HFFc6 (cell line): ENCODE data around the gene EPN2. TPM values are rescaled to one million over a fixed set of nuclear protein-coding genes. Genes with fewer than 3 reads are reported as not detected.
"Not testable (repeated sequence)": the region's sequence is repeated elsewhere in the genome, so short reads cannot be mapped to it uniquely, and the experiment has no call there.

Experiments used
- DNase-seq: peaks from one replicate; pipeline ENCODE4 v3.0.0-alpha.2; 2018
- H3K27ac Mint-ChIP-seq: 2 replicates; pipeline ENCODE4 v1.8.0; 2020; ENCODE audit warnings: mild to moderate bottlenecking, mixed read lengths
- H3K27me3 Mint-ChIP-seq: 2 replicates; pipeline ENCODE4 v1.8.0; 2021; ENCODE audit warnings: mild to moderate bottlenecking, moderate library complexity, mixed read lengths; ENCODE audit not compliant: insufficient read depth
- H3K36me3 Mint-ChIP-seq: 2 replicates; pipeline ENCODE4 v1.8.0; 2021; ENCODE audit warnings: low read depth, mixed read lengths
- H3K4me1 Mint-ChIP-seq: 2 replicates; pipeline ENCODE4 v1.8.0; 2020; ENCODE audit warnings: low read depth, mixed read lengths
- H3K4me3 Mint-ChIP-seq: 2 replicates; pipeline ENCODE4 v1.8.0; 2020; ENCODE audit warnings: mild to moderate bottlenecking, moderate library complexity, mixed read lengths
- H3K9me3 Mint-ChIP-seq: 2 replicates; pipeline ENCODE4 v1.8.0; 2020; ENCODE audit warnings: mild to moderate bottlenecking, mixed read lengths
- CTCF ChIP-seq: fragments of 200-600 bp; sonication (generic); IDR thresholded peaks from 2 replicates; pipeline ENCODE4 v1.5.0; 2021; ENCODE audit warnings: antibody characterized with exemption, mild to moderate bottlenecking
- total RNA-seq, 6 experiments: library from RNA; stranded (reverse); fragmentation: NEBNext Ultra II Directional; extraction: Animal tissue kit (Norgen Biotek cat#: 25700); gene quantifications; 2 replicates in 1 of 6; 3 replicates in 5 of 6; pipeline ENCODE4 v1.2.3, GENCODE V29; 2021

EPN2 gene
- total RNA-seq, 6 experiments from 2014 or later: 40.1 to 47.4 (median 42.7) TPM

GRCh38 chr17:19271780-19272357, 34.7 kb downstream of the EPN2 start:
- Mint-ChIP-seq H3K4me1 (peaks cover 55% of the 10 kb centered on the region), H3K36me3 (peaks cover 3% of the 10 kb centered on the region; the same call in 1 of the 2 replicates), H3K27me3 (no peaks in the 10 kb centered on the region), H3K27ac (peak overlapping the region; percentile 31; the same call in 1 of the 2 replicates), H3K9me3 (no peaks in the 10 kb centered on the region), H3K4me3 (no peak overlapping the region)
- TF ChIP-seq CTCF: no peak
- peak; percentile 20 for DNase-seq

DNA sequence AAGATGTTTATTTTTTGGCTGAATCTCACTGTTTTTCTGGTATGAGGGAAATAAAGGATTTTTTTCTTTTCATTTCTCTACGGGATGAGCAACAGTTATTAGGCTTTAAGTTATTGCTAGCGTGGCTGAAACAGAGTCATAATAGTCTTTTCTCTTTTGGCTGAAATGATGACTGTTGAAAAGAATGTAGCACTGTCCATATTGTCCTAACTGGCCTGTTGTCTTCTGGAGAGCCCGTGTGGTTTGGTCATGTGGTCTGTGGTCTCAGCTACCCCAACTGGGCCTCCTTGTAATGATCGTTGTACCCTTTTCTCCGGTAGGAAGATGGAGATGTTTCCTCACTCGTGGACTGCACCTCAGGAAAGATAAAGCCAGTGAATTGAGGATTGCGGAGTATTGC, 36.6 kb downstream of the EPN2 start:
- Mint-ChIP-seq H3K9me3 (no peaks in the 10 kb centered on the region), H3K27me3 (no peaks in the 10 kb centered on the region), H3K36me3 (peaks cover 10% of the 10 kb centered on the region; the same call in 1 of the 2 replicates), H3K27ac (peak overlapping the region; percentile 25), H3K4me1 (peaks cover 51% of the 10 kb centered on the region), H3K4me3 (no peak overlapping the region)
- DNase-seq: no peak
- TF ChIP-seq CTCF: no peak

GRCh38 chr17:19274893-19275292, 37.7 kb downstream of the EPN2 start:
- Mint-ChIP-seq H3K27me3 (no peaks in the 10 kb centered on the region), H3K4me3 (no peak overlapping the region), H3K4me1 (peaks cover 44% of the 10 kb centered on the region), H3K36me3 (peaks cover 10% of the 10 kb centered on the region; the same call in 1 of the 2 replicates), H3K9me3 (no peaks in the 10 kb centered on the region), H3K27ac (no peak overlapping the region)
- TF ChIP-seq CTCF: no peak
- no peak for DNase-seq

DNA sequence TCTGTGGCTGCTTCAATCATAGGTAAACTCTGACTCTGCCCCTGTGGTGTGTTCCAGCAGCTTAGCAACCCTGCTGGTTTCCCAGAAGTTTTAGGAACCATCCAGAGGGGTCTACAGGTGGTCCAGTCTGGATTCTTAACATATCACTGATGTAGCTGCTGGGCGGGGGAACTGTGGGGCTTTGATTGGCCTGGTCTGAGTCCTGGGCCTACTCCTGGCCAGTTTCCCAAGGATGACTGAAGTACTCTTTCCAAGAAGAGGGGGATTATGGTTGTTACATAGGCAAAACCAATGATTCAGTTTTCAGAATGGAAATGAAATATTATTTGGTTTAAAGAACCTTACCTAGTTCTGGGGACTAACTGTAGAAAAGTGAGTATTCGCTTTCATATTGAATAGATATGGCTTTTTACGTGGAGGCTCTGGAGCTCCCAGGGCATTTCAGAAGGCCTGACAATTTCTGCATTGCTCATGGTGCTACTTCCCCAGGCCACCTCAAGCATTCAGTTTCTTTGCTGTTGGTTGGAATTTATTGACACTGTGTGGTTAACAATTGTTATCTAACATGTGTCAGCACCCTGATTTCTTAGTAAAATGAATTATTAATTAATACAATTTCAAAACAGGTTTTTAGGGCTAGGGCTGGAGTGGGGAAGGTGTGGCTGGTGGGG, 38.4 kb downstream of the EPN2 start:
- Mint-ChIP-seq H3K4me1 (peaks cover 44% of the 10 kb centered on the region), H3K36me3 (peaks cover 10% of the 10 kb centered on the region; the same call in 1 of the 2 replicates), H3K4me3 (no peak overlapping the region), H3K27me3 (no peaks in the 10 kb centered on the region), H3K9me3 (no peaks in the 10 kb centered on the region), H3K27ac (no peak overlapping the region)
- DNase-seq: no peak
- TF ChIP-seq CTCF: no peak

DNA sequence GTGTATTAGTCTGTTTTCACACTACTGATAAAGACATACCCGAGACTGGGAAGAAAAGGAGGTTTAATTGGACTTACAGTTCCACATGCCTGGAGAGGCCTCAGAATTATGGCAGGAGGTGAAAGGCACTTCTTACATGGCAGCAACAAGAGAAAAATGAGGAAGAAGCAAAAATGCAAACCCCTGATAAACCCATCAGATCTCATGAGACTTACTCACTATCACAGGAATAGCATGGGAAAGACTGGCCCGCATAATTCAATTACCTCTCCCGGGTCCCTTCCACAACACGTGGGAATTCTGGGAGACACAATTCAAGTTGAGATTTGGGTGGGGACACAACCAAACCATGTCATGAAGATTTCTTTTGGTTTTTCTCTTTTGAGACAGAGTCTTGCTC, 41.1 kb downstream of the EPN2 start:
- H3K9me3 Mint-ChIP-seq, H3K27me3 Mint-ChIP-seq, H3K27ac Mint-ChIP-seq, H3K4me3 Mint-ChIP-seq, DNase-seq: not testable (repeated sequence)
- Mint-ChIP-seq H3K36me3 (peaks cover 16% of the 10 kb centered on the region), H3K4me1 (peaks cover 30% of the 10 kb centered on the region)

- H3K36me3 Mint-ChIP-seq: peaks cover 17% of the 10 kb centered on the region
- H3K9me3 Mint-ChIP-seq: no peaks in the 10 kb centered on the region
- no peak for DNase-seq
- no peak overlapping the region for H3K4me3 Mint-ChIP-seq
- no peak for TF ChIP-seq CTCF
- H3K27ac Mint-ChIP-seq: no peak overlapping the region
- no peaks in the 10 kb centered on the region for H3K27me3 Mint-ChIP-seq
- H3K4me1 Mint-ChIP-seq: peaks cover 26% of the 10 kb centered on the region
Observed at GRCh38 chr17:19278729-19279128, 41.6 kb downstream of the EPN2 start.
